H1 (cell line): ENCODE data around the gene FRMD3.

Experiments
- ASH2L ChIP-seq: fragments of 200-600, 300-600 bp; sonication (generic); IDR thresholded peaks from one replicate; pipeline ENCODE4 v1.7.1; 2017; ENCODE audit warnings: low read length
- BRCA1 ChIP-seq: IDR thresholded peaks from 2 replicates; pipeline ENCODE4 v1.6.1; 2012; ENCODE audit warnings: low read depth, low read length, improper control_type of control experiment
- CBX5 ChIP-seq: fragments of 300-800, 300-1000 bp; sonication (generic); IDR thresholded peaks from 2 replicates; pipeline ENCODE4 v1.7.1; 2016; ENCODE audit warnings: antibody characterized with exemption, low read length, low read depth
- CEBPB ChIP-seq: IDR thresholded peaks from 2 replicates; pipeline ENCODE4 v1.6.1; 2012; ENCODE audit warnings: low read depth, low read length
- CREB1 ChIP-seq: IDR thresholded peaks from 2 replicates; pipeline ENCODE4 v1.6.1; 2012; ENCODE audit warnings: inconsistent platforms
- CTCF ChIP-seq, 3 experiments: IDR thresholded peaks; 1 replicate in 2 of 3; 2 replicates in 1 of 3; pipeline versions ENCODE4 v1.5.1 to v1.6.1; 2011; ENCODE audit warnings: low read length in 3 of 3, mild to moderate bottlenecking in 3 of 3, inconsistent platforms in 2 of 3, low read depth in 1 of 3, moderate library complexity in 1 of 3; ENCODE audit not compliant: insufficient read depth in 1 of 3; ENCODE audit errors: control extremely low read depth in 1 of 3
- FOSL1 ChIP-seq: IDR thresholded peaks from 2 replicates; pipeline ENCODE4 v1.6.1; 2011; ENCODE audit warnings: mild to moderate bottlenecking, low read depth, low read length, moderate library complexity; ENCODE audit not compliant: insufficient read depth
- MAX ChIP-seq: IDR thresholded peaks from 2 replicates; pipeline ENCODE4 v1.6.1; 2012; ENCODE audit warnings: inconsistent platforms
- PHF8 ChIP-seq: fragments of 200-600 bp; sonication (generic); conservative IDR thresholded peaks from 2 replicates; pipeline ENCODE4 v1.7.1; 2012; ENCODE audit warnings: low read depth, mild to moderate bottlenecking, inconsistent platforms, low read length, moderate library complexity
- RAD21 ChIP-seq, 2 experiments: IDR thresholded peaks in 1 of 2; conservative IDR thresholded peaks in 1 of 2; 2 replicates each; pipeline ENCODE4 v1.6.1; 2011; ENCODE audit warnings: low read depth in 2 of 2, low read length in 2 of 2, improper control_type of control experiment in 1 of 2, inconsistent platforms in 1 of 2, mild to moderate bottlenecking in 1 of 2, moderate library complexity in 1 of 2
- SRF ChIP-seq: IDR thresholded peaks from 2 replicates; pipeline ENCODE4 v1.6.1; 2011; ENCODE audit warnings: mild to moderate bottlenecking, low read depth, low read length, moderate library complexity
- TAF7 ChIP-seq: optimal IDR thresholded peaks from 2 replicates; pipeline ENCODE3; 2011; ENCODE audit warnings: low read depth, mild to moderate bottlenecking, inconsistent platforms, low read length, moderate library complexity, borderline replicate concordance

GRCh38 chr9:83280790-83281189, 257.4 kb downstream of the FRMD3 start:
- TF ChIP-seq CTCF (IDR thresholded peaks at IDR 0.05; ENCODE audit: control extremely low read depth in 1 of 3, insufficient read depth in 1 of 3, low read depth in 1 of 3, low read length in 3 of 3) (no peak), ASH2L (no peak), MAX (no peak), FOSL1 (no peak), BRCA1 (no peak), PHF8 (no peak), RAD21 (IDR thresholded peaks at IDR 0.05 in 1 of 2, conservative IDR thresholded peaks at IDR 0.05 in 1 of 2; ENCODE audit: low read depth in 2 of 2, low read length in 2 of 2) (no peak), CBX5 (no peak), TAF7 (no peak), CEBPB (no peak), CREB1 (no peak), SRF (no peak)
